GM18526 (cell line): ENCODE data around the gene SLC29A1.
A peak's percentile ranks its signal among the peaks of the same experiment; 100 is the strongest.

ENCODE experiments used
- POLR2A ChIP-seq: IDR thresholded peaks from 3 replicates; pipeline ENCODE4 v1.6.1; 2011; ENCODE audit not compliant: insufficient read length; ENCODE audit errors: extremely low read depth

Gene SLC29A1

GRCh38 chr6:44216677-44217331 lies 6.6 kb upstream of the SLC29A1 start, which contains the start of gene MYMX:
Gene MYMX (plus strand): TSS chr6:44216926. CDS start chr6:44217472, 546 bp downstream.
- TF ChIP-seq POLR2A: no peak

GRCh38 chr6:44217332-44218143 lies 5.9 kb upstream of the SLC29A1 start:
- no peak for TF ChIP-seq POLR2A

- TF ChIP-seq POLR2A: peak; percentile 68
These were observed 4.2 kb upstream of the SLC29A1 start for GRCh38 chr6:44219053-44219814.

GRCh38 chr6:44219815-44220784 lies 3.3 kb upstream of the SLC29A1 start:
- no peak for TF ChIP-seq POLR2A

- TF ChIP-seq POLR2A: no peak
These were observed 2.5 kb upstream of the SLC29A1 start for GRCh38 chr6:44220913-44221290.

- no peak for TF ChIP-seq POLR2A
These were observed 2.0 kb upstream of the SLC29A1 start for GRCh38 chr6:44221291-44221960.

- TF ChIP-seq POLR2A: no peak
These were observed 1.4 kb upstream of the SLC29A1 start for GRCh38 chr6:44221961-44222335.

GRCh38 chr6:44222486-44223318 lies 693 bp upstream of the SLC29A1 start:
- no peak for TF ChIP-seq POLR2A

GRCh38 chr6:44224029-44224964 lies 902 bp downstream of the SLC29A1 start:
- no peak for TF ChIP-seq POLR2A

- no peak for TF ChIP-seq POLR2A
These were observed 1.5 kb downstream of the SLC29A1 start for GRCh38 chr6:44224965-44225305.

- no peak for TF ChIP-seq POLR2A
These were observed 2.4 kb downstream of the SLC29A1 start for GRCh38 chr6:44225579-44226325.

- no peak for TF ChIP-seq POLR2A
These were observed 3.2 kb downstream of the SLC29A1 start for GRCh38 chr6:44226368-44227147.
